Ammon's horn (tissue), 1 donor: ENCODE data around the gene ZBTB21.
A peak's percentile ranks its signal among the peaks of the same experiment; 100 is the strongest.
"Not testable (repeated sequence)": the region's sequence is repeated elsewhere in the genome, so short reads cannot be mapped to it uniquely, and the experiment has no call there.

Experiments
- DNase-seq: peaks from one replicate; pipeline ENCODE4 v3.0.0-alpha.2; 2016; ENCODE audit warnings: low spot score

The ZBTB21 gene

DNA sequence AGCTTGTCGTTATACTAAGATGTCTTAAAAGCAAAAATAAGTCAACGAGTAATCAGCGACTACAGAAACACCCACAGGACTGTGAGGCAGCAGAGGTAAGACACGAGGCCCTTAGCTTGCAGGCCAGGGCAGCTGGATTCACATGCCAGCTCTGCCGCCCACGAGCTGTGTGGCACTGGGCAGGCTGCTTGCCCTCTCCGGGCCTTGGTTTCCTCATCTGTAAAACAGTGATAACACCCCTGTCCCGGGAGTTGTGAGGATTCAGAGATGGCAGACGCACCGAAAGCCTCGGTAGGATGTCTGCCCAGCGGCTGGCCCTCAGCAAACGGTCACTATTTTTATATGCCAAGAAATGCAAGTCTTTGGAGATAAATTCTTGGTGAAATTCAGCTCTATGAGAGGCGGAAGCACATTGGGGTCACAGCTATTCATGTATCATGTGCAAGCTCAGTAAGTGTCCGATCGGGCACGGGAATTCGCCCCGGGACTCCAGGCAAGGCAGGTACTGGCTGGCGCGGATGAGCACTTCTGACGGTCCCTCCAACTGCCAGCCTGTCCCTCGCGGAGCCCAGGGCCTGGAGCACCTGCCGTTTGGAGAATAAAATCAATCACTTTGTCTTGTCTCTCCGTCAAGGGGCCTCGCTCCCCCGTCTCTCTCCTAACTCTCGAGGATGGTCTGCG lies 57.5 kb downstream of the ZBTB21 start:
- DNase-seq: no peak

DNA sequence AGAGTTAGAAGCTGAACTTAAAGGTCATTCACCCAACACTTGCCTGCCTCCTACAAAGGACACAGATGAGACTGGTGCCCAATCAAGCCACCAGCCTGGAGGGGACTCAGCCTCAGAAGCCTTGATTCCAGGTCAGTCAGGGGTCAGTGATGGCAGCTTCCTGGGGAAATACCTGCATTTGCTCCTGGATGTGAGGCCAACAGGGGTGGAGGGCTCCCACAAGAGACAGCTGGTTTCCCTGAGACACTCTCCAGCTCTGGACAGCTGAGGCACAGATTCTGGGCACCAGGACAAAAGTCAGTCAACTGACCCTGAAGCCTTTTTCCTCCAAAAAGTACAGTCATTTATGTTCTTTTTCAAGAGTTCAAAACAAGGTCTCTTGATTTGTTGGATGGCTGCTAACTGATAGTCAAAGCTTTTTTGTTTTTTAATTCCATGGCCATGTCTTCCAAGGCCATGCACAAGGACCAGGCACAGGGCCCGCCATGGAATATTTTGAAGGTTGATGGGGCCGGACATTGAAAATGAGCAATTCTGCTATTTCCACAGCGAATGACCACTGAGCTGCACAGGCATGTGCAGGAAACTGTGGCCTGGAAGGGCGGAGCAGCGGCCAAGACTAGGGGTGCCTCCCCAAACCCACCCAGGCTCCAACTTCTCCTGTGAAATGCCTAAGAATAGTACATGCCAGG lies 58.1 kb downstream of the ZBTB21 start:
- DNase-seq: no peak

DNA sequence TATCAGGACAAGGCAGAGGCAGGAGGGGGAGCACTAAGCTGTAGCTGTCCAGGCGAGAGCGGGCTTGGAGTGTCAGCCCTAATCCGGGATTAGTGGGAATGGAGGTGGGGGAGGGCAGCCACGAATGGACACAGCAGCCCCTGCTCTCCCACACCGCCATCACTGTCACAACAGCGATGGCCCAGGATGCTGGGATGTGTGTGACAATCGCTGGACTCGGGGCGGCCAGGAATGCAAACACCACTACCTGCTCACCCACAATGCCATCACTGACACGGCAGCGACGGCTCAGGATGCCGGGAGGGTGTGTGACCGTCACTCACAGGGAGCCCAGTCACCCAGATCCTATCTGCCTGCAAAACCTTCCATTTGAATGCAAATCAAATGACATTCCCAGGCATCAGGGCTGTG lies 59.2 kb downstream of the ZBTB21 start:
- DNase-seq: no peak

DNA sequence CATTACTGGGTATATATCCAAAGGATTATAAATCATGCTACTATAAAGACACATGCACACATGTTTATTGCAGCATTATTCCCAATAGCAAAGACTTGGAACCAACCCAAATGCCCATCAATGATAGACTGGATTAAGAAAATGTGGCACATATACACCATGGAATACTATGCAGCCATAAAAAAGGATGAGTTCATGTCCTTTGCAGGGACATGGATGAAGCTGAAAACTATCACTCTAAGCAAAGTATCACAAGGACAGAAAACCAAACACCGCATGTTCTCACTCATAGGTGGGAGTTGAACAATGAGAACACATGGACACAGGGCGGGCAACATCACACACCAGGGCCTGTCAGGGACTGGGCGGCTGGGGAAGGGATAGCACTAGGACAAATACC lies 60.5 kb downstream of the ZBTB21 start:
- DNase-seq: not testable (repeated sequence)

DNA sequence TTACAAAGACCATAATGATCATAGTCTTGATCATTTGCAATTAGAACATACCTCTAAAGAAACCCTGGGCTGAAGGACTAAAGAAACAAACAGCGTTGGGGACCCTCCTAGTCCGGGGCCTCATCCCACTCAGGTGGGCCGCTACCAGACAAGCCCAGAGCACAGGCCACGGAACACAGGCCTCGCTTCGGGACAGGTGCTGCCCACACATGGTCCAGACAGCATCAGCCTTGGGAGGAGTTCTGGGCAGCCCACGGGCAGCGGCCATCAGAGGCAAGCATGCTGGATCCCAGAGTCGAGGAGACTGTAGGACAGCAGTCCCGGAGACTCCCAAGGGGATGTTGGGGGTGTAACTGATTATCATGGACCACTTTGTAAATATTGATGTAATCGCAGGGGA lies 61.3 kb downstream of the ZBTB21 start:
- DNase-seq: no peak

DNA sequence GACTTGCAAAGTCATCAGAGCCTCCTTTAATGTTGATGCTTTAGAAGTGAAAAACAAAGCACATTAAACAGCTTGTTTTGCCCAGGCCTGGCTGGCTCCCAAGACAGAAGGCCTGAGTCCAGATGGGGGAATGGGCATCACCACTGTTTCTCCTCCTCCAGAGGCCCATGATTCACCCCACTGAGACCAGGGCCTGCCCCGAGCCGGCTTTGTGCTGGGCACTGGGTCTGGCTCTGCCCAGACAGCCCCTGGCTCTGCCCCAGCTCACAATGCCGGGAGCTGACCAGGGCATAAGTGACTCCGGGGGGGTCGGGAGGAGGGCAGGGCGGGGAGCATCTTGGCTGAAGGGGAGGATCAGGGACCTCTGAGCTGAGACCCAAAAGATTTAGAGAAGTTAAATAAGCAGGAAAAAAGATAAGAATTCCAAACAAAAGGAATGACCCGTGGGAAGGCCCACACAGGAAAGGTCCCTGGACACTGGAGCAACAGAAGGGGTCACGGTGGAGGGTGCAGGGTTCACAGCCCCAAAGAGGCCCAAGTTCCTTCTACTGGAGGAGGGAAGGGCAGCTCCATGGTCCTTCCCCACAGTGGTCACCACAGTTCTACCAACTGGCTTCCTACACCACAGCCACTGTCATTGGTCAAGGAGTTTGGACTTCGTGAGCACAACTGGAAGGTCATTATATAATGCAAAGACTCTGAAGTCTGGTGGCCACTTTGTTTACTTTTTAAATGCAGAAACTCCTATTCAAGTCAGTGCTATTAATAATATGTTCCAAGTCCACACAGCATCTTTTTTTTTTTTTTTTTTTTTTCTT lies 61.9 kb downstream of the ZBTB21 start:
- DNase-seq: peak; percentile 90

DNA sequence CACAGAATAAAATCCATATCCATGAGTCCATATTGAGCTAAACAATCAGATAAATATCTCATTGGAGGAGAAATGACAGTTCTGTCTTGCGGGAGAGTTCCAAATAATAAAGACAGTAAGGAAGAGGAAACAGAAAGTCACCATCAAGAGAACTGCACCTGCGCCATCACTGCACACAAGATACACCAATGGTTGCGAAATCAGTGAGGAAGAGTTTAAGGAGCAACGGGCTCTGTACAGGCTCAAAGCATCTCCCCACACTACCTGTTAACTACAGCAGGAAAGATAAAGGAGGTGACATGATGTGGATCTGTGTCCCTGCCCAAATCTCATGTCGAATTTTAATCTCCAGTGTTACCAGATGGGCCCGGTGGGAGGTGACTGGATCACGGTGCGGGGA lies 64.2 kb downstream of the ZBTB21 start:
- no peak for DNase-seq

DNA sequence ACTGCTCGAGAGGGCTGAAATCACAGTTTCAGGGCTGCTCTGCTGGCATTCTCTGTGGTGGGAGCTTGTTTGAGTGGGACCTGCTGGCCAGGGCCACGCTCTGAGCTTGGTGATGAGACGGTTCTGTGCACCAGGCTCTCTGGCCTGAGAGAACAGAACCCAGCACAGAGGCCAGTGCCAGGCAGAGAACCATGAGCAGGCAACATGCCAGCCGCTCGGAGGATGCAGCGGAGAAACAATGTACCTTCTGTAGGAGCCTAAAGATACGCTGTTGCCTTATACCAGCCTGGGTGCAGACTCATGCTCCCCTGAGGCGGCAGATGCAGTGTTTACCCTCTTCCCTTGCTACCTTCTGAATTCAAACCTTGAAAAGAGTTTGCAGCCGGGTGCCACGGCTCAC lies 66.3 kb downstream of the ZBTB21 start:
- peak; percentile 82 for DNase-seq

DNA sequence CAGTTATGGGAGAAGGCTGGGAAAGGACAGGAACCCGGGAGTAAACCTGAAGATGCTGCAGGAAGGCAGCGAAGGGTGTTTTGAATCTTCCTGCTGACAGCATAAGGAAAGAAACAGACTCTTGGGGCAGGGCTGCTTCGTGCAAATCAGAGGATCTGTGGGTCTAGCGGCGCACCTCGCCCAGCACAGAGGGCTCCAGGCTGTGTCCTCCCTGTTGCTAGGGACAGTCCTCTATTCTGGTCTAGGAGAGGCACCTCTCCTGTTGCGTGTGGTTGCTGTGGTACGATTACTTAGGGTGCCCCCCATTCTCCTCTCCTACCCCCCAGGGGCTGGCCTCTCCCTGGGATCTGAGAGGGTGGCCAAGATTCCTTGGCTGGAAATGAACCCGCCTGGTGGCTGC lies 67.7 kb downstream of the ZBTB21 start:
- no peak for DNase-seq

DNA sequence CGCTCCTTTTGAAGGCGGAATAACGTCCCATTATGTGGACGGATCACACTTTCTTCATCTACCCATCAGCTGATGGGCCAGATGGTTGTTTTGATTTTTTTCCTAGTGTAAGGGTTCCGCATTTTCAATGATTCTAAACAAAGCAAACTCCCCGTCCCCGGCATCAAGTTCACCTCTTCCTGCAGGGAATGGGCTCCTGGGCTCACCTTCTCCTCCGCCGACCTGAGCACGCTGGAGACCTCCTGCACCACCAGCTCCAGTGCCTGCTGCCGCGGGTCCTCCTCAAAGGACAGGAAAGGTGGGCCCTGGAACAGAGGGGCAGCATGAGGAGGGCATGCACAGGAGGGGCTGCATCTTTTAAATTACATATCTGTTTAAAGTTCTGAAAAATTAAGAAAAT lies 68.2 kb downstream of the ZBTB21 start:
- DNase-seq: no peak

DNA sequence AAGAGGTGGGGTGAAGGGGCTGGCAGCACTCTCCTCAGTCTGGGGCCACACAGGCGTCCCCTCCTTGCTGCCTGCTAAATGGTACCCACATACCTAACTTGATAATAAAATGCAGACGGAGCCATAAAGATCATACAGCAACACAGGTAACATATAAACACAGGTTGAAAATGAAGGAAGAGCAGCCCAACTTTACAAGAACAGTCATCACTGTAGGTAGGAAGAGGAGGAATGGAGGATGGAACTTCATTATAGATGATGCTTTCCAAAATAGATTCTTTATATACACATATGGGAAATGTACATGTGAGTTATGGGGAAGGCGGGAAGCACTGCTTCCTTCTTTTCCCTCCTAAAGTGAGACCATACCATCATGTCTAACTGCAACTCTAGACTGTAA lies 69.7 kb downstream of the ZBTB21 start:
- no peak for DNase-seq

DNA sequence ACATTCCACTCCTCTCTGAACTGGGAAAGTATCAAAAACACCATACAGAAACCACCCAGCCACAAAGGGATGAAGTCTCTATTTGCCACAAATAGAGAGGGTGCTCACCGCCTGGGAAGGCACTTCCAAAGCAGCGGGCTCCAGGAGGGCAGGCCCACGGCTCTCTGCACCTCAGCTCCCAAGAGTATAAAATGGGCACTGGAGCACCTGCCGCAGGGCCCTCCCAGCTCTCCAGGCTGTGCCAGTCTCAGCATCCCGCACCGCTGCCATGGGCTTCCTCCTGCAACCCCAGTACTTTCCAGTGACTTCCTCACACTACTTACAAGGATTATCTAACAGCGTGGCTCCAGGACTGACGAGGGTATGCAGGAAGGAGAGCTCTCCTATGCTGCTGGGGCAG lies 70.8 kb downstream of the ZBTB21 start:
- no peak for DNase-seq
